Epithelial cell of esophagus (primary cell): ENCODE results near the gene FICD.

Experiments
- DNase-seq: peaks from one replicate; pipeline ENCODE4 v3.0.0; 2010; ENCODE audit warnings: low read depth
- H3K4me3 ChIP-seq: 2 replicates; pipeline ENCODE4 v1.5.1; 2011; ENCODE audit warnings: mild to moderate bottlenecking, low read length, control low read depth
- CTCF ChIP-seq: IDR thresholded peaks from 2 replicates; pipeline ENCODE4 v1.5.1; 2011; ENCODE audit warnings: low read depth, mild to moderate bottlenecking, low read length, control low read depth, inconsistent platforms; ENCODE audit not compliant: insufficient read depth; ENCODE audit errors: missing control alignments

Gene FICD

GRCh38 chr12:108523365-108523764, 8.3 kb downstream of the FICD start:
- H3K4me3 ChIP-seq = no peak overlapping the region
- TF ChIP-seq CTCF = no peak
- no peak for DNase-seq

GRCh38 chr12:108525681-108526080, 10.6 kb downstream of the FICD start:
- no peak for TF ChIP-seq CTCF
- H3K4me3 ChIP-seq = no peak overlapping the region
- DNase-seq = peak; percentile 44

- DNase-seq = no peak
- TF ChIP-seq CTCF = no peak
- no peak overlapping the region for H3K4me3 ChIP-seq
Measured at GRCh38 chr12:108526482-108527165, 11.5 kb downstream of the FICD start.

- TF ChIP-seq CTCF = no peak
- H3K4me3 ChIP-seq = no peak overlapping the region
- DNase-seq = no peak
Measured at GRCh38 chr12:108527166-108527496, 12.1 kb downstream of the FICD start.

- DNase-seq = no peak
- no peak for TF ChIP-seq CTCF
- no peak overlapping the region for H3K4me3 ChIP-seq
Measured at GRCh38 chr12:108530161-108530560, 15.1 kb downstream of the FICD start.

- no peak for DNase-seq
- TF ChIP-seq CTCF = no peak
- H3K4me3 ChIP-seq = no peak overlapping the region
Measured at GRCh38 chr12:108531929-108532848, 17.1 kb downstream of the FICD start.
